HK-2 (cell line): ENCODE data around the gene ST3GAL5.
A peak's percentile ranks its signal among the peaks of the same experiment; 100 is the strongest.
"Not testable (repeated sequence)": the region's sequence is repeated elsewhere in the genome, so short reads cannot be mapped to it uniquely, and the experiment has no call there.

ENCODE experiments used
- DNase-seq: peaks from one replicate; pipeline ENCODE4 v3.0.0-alpha.2; 2018; ENCODE audit not compliant: unreplicated experiment

Gene ST3GAL5

DNA sequence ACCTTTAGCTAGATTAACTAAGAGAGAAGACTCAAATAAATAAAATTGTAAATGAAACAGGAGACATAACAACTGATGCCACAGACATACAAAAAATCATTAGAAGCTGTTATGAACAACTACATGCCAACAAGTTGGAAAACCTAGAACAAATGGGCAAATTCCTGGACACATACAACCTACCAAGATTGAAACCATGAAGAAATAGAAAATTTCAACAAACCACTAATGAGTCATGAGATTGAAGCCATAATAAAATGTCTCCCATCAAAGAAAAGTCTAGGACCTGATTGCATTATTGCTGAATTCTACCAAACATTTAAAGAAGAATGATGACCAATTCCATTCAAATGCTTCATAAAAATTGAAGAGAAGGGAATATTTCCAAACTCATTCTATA lies 54.3 kb downstream of the ST3GAL5 start:
- DNase-seq = no peak

- DNase-seq = no peak
Observed at GRCh38 chr2:85831735-85832134, 57.1 kb downstream of the ST3GAL5 start.

- no peak for DNase-seq
Observed at GRCh38 chr2:85830645-85831044, 58.1 kb downstream of the ST3GAL5 start.

GRCh38 chr2:85829394-85829793 lies 59.4 kb downstream of the ST3GAL5 start:
- DNase-seq = not testable (repeated sequence)

- no peak for DNase-seq
Observed at GRCh38 chr2:85828725-85829124, 60.1 kb downstream of the ST3GAL5 start.

DNA sequence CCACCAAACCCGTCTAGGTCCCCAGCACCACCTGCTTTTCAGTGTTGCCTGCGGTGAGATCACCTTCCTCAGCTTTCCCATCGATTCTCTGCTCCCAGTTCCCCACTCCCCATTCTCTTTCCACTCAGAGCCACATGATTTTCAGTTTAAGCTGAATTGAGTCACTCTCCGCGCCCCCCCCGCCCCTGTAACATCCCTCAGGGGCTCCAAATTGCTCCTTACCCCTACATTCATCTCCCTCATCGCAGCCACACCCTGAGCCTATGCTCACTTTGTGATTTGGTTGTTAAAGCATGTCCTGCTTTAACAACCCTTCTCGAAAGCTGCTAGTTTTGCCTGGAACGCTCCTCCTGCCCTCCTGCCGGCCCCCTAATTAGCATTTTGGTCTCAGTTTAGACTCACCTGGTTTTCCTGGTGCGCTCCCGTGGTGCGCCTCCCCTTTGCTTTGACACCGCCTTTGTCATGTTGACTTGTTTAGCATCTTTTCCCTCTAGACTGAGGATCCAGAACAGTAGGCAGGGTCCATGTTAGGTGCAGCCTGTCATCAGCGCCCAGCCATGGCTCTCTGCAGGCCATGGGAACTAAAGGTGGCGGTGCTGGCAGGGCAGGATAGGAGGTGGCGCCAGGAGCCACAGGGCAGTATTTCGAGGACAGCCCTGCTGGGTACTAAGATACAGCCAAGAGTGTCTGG lies 60.8 kb downstream of the ST3GAL5 start:
- DNase-seq = no peak

GRCh38 chr2:85826990-85827878 lies 61.6 kb downstream of the ST3GAL5 start:
- DNase-seq = peak; percentile 54

DNA sequence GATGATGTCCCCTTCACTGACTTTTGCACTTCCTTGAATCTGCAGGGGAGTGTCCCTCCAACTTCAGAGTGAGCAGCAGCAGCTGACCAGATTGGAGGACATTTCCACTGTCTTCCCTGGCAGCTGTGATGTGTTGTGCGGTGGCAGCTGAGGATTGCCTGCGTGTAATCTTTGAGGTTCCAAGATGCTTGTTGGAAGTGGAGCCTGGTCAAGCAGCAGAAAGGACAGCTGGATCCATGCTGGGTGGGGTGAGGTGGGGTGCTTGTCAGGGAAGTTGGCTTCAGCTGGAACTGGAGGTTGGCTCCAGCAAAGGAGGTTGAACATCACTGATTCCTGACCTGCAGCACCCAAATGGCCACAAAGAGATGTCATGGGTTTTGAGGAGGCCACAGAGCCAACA lies 64.8 kb downstream of the ST3GAL5 start:
- no peak for DNase-seq

DNA sequence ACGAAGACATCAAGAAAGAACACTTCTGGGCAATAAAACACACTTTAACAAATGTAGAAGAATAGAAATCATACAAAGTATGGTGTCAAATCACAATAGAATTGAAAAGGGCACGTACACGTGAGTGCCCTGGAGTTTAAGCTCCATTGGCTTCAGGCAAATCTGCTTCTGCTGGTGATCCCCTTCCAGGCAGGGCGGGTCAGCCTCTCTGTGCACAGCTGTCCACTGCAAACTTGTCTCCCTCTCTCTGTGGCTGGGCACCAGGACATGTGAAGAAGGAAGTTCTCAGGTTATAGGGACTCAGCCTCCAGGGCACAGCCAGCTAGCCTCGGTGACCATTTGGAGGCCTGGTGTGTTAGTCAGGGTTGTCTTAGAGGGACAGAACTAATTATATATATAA lies 66.0 kb downstream of the ST3GAL5 start:
- no peak for DNase-seq

GRCh38 chr2:85819811-85820510 lies 68.8 kb downstream of the ST3GAL5 start:
- DNase-seq = no peak

- no peak for DNase-seq
Observed at GRCh38 chr2:85814802-85815550, 73.8 kb downstream of the ST3GAL5 start.

DNA sequence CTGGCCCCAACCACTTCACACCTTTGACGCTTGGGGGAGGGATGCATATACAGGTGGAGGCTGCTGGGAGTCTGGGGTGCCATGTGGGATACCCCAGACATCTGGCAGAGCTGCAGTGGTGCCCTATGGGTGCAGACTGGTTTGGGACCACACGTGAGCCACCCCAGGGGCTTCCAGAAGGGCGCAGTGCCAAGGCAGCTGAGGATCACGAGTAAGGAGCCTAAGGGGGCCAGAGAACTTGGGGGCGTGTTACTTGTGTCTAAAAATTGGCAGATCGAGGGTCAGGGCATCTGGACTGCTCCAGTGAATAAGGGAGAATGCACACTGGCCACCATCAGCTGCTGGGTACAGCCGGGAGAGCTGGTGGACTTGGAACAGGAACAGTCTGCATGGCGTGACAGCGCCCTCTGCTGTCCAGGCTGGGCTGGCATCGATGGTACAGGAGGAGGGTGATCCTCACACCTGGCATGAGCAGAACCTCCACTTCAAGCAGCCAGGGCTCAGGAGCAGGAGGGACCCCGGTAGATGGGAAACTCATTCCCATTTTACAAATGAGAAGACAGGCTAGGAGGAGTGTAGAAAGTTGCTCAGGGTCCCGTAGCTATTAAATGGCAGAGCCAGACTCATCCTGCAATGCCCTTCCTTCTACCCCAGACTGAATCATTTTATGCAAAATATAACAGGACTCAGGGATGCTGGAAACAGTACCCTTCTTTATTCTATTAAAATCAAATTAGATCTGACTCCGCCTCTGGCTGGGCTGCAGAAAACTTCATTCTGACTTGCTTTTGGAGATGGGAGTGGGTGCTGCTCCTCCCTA lies 74.6 kb downstream of the ST3GAL5 start:
- DNase-seq = peak; percentile 91

- DNase-seq = no peak
Observed at GRCh38 chr2:85813211-85813981, 75.4 kb downstream of the ST3GAL5 start.

GRCh38 chr2:85812094-85812735 lies 76.6 kb downstream of the ST3GAL5 start:
- no peak for DNase-seq

- DNase-seq = no peak
Observed at GRCh38 chr2:85811180-85812093, 77.4 kb downstream of the ST3GAL5 start.

GRCh38 chr2:85810371-85811179 lies 78.2 kb downstream of the ST3GAL5 start:
- no peak for DNase-seq

DNA sequence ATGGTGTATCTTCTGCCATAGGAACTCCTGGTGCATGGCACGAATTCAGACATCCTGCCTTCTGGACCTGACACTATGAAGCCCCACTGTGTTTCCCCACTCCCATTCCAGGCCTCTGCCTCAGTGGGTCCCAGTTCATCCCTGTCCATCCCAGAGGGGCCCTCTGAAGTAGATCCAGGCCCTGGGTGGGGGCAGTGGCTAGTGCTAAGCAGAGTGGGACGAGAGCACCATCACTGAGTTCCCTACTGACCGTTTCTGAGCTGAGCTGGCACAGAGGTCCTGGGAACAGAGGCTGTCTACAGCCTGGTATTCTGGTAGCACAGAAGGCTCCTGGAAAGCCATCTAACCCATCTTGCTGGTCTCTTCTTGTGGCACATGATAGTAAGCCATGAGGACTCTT lies 81.0 kb downstream of the ST3GAL5 start:
- DNase-seq = no peak
